Stimulated activated CD8-positive, alpha-beta memory T cell treated with anti-CD3 and anti-CD28 coated beads, Interleukin-15, amount 100 ng/mL, for 48 hours (primary cell): ENCODE results near the gene KCTD15.

Experiments used
- DNase-seq, 2 donors: peaks; one replicate each; pipeline ENCODE4 v3.0.0-alpha.2; 2020; ENCODE audit warnings: low read depth in 2 of 2

KCTD15 gene

DNA sequence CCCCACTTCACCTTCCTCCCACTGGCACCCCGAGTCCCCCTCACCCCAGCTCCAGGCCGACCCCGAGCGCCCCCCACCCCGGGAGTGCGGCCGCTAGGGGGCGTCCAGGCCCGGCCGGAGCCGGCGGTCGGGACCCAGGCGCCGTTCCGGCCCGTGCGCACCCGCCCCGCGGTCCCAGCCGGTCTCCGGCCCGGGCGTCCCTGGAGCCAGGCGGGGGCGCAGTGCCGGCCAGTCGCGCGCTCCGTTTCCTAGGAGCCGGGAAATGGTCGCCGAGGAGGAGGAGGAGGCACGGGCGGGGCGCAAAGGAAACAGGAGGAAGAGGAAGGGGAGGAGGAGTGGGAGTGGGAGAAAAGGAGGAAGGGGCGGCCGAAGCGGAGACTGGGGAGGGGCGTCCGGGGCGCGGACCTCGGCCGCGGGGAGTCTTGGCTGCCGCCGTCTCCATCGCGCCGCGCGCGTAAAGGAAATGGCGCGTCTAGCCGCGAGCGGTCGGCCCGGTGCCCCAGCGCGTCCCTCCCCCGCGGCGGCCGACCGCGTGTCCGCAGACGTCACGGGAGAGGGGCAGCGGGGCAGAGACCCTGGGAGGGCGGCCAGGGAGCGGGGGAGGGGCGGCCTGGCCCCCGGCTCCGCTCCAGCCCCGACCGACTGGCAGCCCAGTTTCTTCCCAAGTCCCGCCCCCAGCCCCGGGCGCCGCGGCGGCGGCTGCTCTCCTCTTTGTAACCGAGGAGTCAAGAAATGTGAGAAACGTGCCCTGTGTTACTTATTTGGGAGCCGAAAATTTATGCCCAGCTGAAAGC is 1.1 kb upstream of the KCTD15 start:
- peak in 1 of 2 donors; percentile 40 for DNase-seq

DNA sequence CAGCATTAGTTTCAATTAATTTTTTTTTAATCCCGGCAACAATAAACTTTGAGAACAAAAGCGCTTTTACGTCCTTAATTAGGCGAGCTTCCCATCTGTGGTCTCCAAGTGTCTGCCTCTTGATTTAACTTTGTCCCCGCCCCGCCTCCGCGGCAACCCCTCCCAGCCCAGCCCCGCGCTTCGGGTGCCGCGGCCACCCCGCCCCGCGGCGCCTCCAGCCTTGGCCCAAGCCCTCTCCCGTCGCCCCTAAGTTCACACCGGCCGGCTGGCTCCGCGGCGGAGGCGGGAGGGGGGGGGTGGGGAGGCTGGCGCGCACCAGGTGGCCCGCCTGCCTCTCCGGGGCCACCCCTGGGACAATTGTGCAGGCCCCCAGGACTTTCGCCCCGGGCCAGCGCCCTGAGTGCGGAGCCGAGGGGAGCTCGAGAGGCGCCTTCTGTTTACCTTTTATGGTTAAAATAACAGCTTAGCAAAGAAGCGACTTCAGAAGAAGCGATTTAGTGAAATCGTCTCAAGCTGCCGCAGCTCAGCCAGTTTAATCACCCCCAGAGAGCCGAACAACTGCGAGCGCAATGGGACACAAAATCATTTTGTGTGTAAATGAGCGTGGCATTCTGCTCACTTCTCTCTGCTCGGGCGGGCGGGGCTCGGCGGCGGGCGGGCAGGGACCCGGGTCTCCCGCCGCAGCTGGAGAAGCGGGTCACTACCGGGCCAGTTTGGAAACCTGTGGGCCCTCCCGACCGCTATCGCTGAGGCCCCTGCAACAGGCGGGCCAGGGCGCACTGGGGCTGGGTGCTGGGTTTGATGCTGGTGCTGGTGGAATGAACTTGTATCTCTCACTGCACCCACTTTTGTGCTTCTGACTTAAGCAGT is 1.4 kb downstream of the KCTD15 start:
- DNase-seq = no peak

- no peak for DNase-seq
These were observed 2.0 kb downstream of the KCTD15 start for GRCh38 chr19:33798681-33799111.

- DNase-seq = no peak
These were observed 2.8 kb downstream of the KCTD15 start for GRCh38 chr19:33799476-33799875.

GRCh38 chr19:33800012-33800680 is 3.5 kb downstream of the KCTD15 start:
- no peak for DNase-seq

- no peak for DNase-seq
These were observed 4.7 kb downstream of the KCTD15 start for GRCh38 chr19:33801411-33801810.

GRCh38 chr19:33802001-33802400 is 5.3 kb downstream of the KCTD15 start:
- DNase-seq = no peak

GRCh38 chr19:33802801-33803200 is 6.1 kb downstream of the KCTD15 start:
- DNase-seq = no peak

GRCh38 chr19:33803383-33803782 is 6.7 kb downstream of the KCTD15 start:
- DNase-seq = no peak

GRCh38 chr19:33804021-33804799 is 7.5 kb downstream of the KCTD15 start:
- no peak for DNase-seq

DNA sequence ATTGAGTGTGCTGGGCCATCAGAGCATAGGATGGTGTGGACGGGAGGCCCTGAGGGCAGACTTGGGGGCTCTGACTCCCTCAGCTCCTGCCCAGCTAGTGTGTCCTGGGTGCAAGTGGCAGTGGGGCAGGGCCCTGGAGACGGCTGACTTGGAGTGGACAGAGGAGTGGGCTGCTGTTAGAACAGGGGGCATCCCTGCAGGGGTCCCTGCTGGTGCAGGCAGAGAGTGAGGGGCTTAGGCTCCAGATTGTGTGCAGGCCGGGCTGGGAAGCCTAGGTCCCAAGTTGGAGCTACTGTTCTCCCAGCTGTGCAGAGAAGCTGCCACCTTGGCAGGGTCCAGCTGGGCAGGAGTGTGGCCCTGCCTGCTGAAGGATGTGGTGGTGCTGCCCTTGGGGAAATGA is 8.6 kb downstream of the KCTD15 start:
- DNase-seq = no peak

DNA sequence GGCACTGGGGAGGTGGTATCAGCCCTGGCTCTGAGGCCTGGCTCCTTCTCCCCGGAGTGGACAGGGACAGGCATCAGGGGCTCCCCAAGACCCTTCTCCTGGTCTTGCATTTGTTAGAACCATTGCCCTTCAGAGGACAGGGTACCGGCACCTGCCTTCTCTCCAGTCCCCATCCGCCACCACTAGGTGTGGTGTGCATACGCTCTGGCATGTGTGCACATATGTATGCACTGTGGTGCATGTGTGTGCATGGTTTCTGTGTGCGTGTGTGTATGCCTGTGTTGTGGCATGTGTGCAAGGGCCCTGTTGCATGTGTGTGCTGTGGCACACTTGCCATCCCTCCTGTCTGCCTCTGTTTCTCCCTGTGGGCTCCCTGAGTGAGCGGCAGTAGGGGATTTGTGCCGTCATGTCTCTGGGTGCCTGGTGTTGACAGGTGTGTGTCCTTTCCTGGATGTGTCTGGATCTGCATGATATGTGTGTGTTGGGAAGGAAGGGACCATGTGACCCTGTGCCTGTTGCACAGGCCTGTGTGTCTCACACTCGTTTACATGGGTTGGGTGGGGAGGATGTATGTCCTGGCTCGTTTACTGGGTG is 9.3 kb downstream of the KCTD15 start:
- no peak for DNase-seq

- no peak for DNase-seq
These were observed 9.8 kb downstream of the KCTD15 start for GRCh38 chr19:33806434-33806881.

DNA sequence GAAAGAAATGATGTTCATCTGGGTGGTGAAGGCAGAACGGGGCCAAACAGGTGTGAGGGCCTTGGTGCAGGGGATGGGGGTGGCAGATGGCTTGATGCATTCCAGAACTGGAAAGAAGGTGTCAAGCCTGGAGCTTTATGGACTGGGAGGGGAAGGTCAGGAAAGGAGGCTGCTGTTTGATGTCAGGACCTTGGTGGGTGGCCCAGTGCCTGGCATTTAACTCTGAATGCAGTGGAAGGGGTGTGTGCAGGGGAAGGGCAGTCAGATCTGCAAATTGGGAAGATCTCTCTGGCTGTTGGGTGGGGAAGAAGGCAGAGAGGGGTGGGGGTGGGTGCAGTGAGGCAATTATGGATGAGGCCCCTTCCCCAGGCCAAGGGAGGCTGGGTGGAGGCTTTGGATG is 11.7 kb downstream of the KCTD15 start:
- no peak for DNase-seq

DNA sequence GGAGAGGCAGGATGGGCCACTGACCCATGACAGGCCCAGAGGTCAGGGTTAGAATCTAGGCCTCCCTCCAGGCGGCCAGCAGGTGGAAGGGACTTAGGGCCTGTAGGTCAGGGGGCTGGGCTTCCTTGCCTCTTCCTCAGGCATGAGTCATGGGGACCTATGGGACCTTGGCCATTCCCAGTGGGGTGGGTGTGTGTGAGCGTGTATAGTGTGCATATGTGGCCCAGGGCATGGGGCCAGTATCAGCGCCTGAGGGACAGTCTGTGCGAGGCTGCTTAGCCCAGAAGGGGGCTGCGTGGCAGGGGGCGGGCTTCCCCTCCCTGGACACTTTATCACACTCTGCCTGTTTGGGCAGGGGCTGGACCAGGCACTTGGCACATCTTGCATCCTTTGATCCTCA is 13.3 kb downstream of the KCTD15 start:
- no peak for DNase-seq

DNA sequence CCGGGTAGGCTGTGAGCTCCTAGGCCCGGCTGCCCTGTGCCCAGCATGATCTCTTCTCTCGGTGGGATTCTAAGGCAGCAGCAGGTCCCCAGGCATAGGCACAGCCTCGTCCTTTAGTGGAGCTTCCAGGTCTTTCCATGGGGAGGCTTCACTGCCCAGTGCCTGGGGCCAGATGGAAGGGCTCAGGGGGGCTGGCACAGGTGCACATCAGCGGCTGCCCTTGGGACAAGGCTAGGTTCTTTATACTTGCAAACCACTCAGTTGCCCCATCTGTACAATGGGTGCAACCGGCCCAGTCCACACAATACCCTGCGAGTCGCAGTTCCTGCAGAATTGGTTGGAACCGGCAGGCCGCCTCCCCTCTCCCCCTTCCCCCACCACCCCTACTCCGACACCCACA is 14.2 kb downstream of the KCTD15 start:
- no peak for DNase-seq

- DNase-seq = no peak
These were observed 14.6 kb downstream of the KCTD15 start for GRCh38 chr19:33811246-33811645.

GRCh38 chr19:33811736-33812387 is 15.2 kb downstream of the KCTD15 start:
- no peak for DNase-seq

DNA sequence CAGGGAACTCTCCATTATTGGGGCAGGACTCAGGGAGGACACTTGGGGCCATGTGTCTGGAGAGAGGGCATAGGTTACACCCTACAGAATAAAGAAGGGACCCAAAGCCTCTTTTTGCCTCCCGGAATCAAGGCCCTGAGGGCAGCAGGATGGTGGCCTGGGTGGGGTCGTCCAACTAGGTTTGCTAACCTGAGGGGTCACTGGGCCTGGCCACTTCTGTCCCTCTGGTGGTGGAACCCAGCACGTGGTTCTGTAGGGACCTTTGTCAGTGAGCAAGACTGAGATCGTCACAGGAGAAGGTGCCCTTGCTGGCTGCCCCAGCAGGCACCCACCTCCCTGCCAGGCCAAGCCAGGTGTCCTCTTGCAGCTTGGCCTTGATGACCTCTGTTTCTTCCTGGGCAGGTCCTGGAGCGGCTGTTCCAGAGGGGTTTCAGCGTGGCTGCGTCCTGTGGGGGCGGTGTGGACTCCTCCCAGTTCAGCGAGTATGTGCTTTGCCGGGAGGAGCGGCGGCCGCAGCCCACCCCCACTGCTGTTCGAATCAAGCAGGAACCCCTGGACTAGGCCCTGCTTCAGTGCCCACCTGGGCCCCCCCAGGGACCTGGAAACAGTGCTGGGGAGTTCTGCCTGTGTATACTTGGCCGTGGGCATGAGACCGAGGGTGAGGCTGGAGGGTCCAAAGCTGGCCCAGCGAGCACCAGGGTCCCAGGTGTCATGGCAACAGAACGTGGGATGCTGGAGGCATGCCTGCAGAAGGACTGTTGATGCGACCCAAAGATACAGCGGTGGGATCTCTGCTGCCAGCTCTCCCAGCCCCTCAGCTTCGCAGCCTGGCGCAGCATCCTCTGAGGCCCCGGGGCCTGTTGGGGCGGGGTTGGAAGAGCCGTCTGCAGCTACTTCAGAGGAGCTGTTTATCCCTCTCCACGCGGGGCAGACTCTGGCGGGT is 16.0 kb downstream of the KCTD15 start:
- no peak for DNase-seq
